Neural cell (in vitro differentiated cells): ENCODE results near the gene HHLA2. TPM values are rescaled to one million over a fixed set of nuclear protein-coding genes. Genes with fewer than 3 reads are reported as not detected.

Source experiments
- H2AFZ ChIP-seq: fragments of 200-600, 300-800 bp; sonication (generic), shearing (Covaris generic); 2 replicates; pipeline ENCODE4 v1.6.0; 2014; ENCODE audit warnings: low read depth, mild to moderate bottlenecking, antibody characterized with exemption, low read length, moderate library complexity
- H3F3A ChIP-seq: fragments of 200-600 bp; shearing (Covaris generic); 2 replicates; pipeline ENCODE4 v1.6.1; 2016; ENCODE audit warnings: mild to moderate bottlenecking, moderate library complexity, mixed read lengths, antibody characterized with exemption, low read length; ENCODE audit not compliant: insufficient read depth, poor library complexity, severe bottlenecking
- H3K27ac ChIP-seq: fragments of 200-600, 300-800 bp; sonication (generic), shearing (Covaris generic); 2 replicates; pipeline ENCODE4 v1.5.1; 2014; ENCODE audit warnings: mild to moderate bottlenecking, low read length, moderate library complexity
- H3K27me3 ChIP-seq: fragments of 300-800, 200-600 bp; sonication (generic), shearing (Covaris generic); 2 replicates; pipeline ENCODE4 v1.6.0; 2014; ENCODE audit warnings: mild to moderate bottlenecking, low read depth, low read length, moderate library complexity; ENCODE audit not compliant: insufficient read depth
- H3K36me3 ChIP-seq: fragments of 300-800, 200-600 bp; sonication (generic), shearing (Covaris generic); 2 replicates; pipeline ENCODE4 v1.5.1; 2014; ENCODE audit warnings: mild to moderate bottlenecking, antibody characterized with exemption, low read length, moderate library complexity; ENCODE audit not compliant: insufficient read depth
- H3K4me2 ChIP-seq: fragments of 300-800, 200-600 bp; sonication (generic), shearing (Covaris generic); 2 replicates; pipeline ENCODE4 v1.6.0; 2014; ENCODE audit warnings: mild to moderate bottlenecking, low read length
- H3K4me3 ChIP-seq: fragments of 300-800, 200-600 bp; sonication (generic), shearing (Covaris generic); 2 replicates; pipeline ENCODE4 v1.5.1; 2014; ENCODE audit warnings: mild to moderate bottlenecking, low read length, moderate library complexity
- H3K79me2 ChIP-seq: fragments of 200-600 bp; shearing (Covaris generic); replicated peaks from 2 replicates; pipeline ENCODE4 v1.6.0; 2014; ENCODE audit warnings: mild to moderate bottlenecking, low read length, moderate library complexity; ENCODE audit not compliant: insufficient read depth
- H3K9ac ChIP-seq: fragments of 300-800, 200-600 bp; sonication (generic), shearing (Covaris generic); 2 replicates; pipeline ENCODE4 v1.6.1; 2016; ENCODE audit warnings: mild to moderate bottlenecking, low read length, mixed read lengths
- H3K9me2 ChIP-seq: fragments of 200-600 bp; shearing (Covaris generic); 2 replicates; pipeline ENCODE4 v1.6.1; 2016; ENCODE audit warnings: mild to moderate bottlenecking, low read length, mixed read lengths; ENCODE audit not compliant: insufficient read depth
- H3K9me3 ChIP-seq: fragments of 200-600, 300-800 bp; sonication (generic), shearing (Covaris generic); 2 replicates; pipeline ENCODE4 v1.6.1; 2016; ENCODE audit warnings: mild to moderate bottlenecking, mixed run types, low read length, moderate library complexity, mixed read lengths
- H4K20me1 ChIP-seq: fragments of 200-600 bp; shearing (Covaris generic); 2 replicates; pipeline ENCODE4 v1.6.1; 2016; ENCODE audit warnings: mild to moderate bottlenecking, mixed run types; ENCODE audit not compliant: insufficient read depth
- EP300 ChIP-seq: fragments of 450-650 bp; conservative IDR thresholded peaks from 2 replicates; pipeline ENCODE4 v1.6.1; 2014; ENCODE audit warnings: antibody characterized with exemption, mild to moderate bottlenecking, moderate library complexity; ENCODE audit not compliant: poor library complexity, severe bottlenecking
- EZH2 ChIP-seq: fragments of 200-600, 300-800 bp; shearing (Covaris generic), sonication (generic); IDR thresholded peaks from 2 replicates; pipeline ENCODE4 v1.6.1; 2014; ENCODE audit warnings: antibody characterized with exemption, low read length, borderline replicate concordance, mild to moderate bottlenecking; ENCODE audit not compliant: insufficient read depth, poor library complexity, severe bottlenecking
- MXI1 ChIP-seq: fragments of 450-650 bp; conservative IDR thresholded peaks from 2 replicates; pipeline ENCODE4 v1.6.1; 2014; ENCODE audit warnings: antibody characterized with exemption, mild to moderate bottlenecking; ENCODE audit not compliant: poor library complexity, severe bottlenecking
- POLR2AphosphoS5 ChIP-seq: IDR thresholded peaks from 2 replicates; pipeline ENCODE4 v1.6.1; 2012
- RAD21 ChIP-seq: fragments of 450-650 bp; conservative IDR thresholded peaks from 2 replicates; pipeline ENCODE4 v1.6.1; 2014; ENCODE audit warnings: antibody characterized with exemption, mild to moderate bottlenecking, moderate library complexity
- SMC3 ChIP-seq: fragments of 450-650 bp; conservative IDR thresholded peaks from 2 replicates; pipeline ENCODE4 v1.6.1; 2014; ENCODE audit warnings: antibody characterized with exemption, mild to moderate bottlenecking, moderate library complexity; ENCODE audit not compliant: poor library complexity
- TAF1 ChIP-seq: IDR thresholded peaks from 2 replicates; pipeline ENCODE4 v1.6.1; 2012; ENCODE audit warnings: low read depth
- polyA plus RNA-seq: library from polyadenylated mRNA; depleted of rRNA; stranded (reverse); fragments of >200 nt; gene quantifications from 2 replicates; pipeline ENCODE4 v1.2.3, GENCODE V29; 2014
- TF ChIP-seq, protein P1 (sequence below): fragments of 450-650 bp; IDR thresholded peaks from 2 replicates; pipeline ENCODE4 v1.5.1; 2014; ENCODE audit warnings: antibody characterized with exemption, mild to moderate bottlenecking, moderate library complexity; ENCODE audit not compliant: poor library complexity, severe bottlenecking
- TF ChIP-seq, protein P2 (sequence below): IDR thresholded peaks from 2 replicates; pipeline ENCODE4 v1.6.1; 2012; ENCODE audit warnings: borderline replicate concordance

HHLA2 gene
- polyA plus RNA-seq, 1 donor from 2014 or later = not detected

- no peaks in the 10 kb centered on the region for H3K27me3 ChIP-seq
- H3K9ac ChIP-seq = peak overlapping the region; percentile 28
- no peak for TF ChIP-seq TAF1
- TF ChIP-seq, protein P1, sequence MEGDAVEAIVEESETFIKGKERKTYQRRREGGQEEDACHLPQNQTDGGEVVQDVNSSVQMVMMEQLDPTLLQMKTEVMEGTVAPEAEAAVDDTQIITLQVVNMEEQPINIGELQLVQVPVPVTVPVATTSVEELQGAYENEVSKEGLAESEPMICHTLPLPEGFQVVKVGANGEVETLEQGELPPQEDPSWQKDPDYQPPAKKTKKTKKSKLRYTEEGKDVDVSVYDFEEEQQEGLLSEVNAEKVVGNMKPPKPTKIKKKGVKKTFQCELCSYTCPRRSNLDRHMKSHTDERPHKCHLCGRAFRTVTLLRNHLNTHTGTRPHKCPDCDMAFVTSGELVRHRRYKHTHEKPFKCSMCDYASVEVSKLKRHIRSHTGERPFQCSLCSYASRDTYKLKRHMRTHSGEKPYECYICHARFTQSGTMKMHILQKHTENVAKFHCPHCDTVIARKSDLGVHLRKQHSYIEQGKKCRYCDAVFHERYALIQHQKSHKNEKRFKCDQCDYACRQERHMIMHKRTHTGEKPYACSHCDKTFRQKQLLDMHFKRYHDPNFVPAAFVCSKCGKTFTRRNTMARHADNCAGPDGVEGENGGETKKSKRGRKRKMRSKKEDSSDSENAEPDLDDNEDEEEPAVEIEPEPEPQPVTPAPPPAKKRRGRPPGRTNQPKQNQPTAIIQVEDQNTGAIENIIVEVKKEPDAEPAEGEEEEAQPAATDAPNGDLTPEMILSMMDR = no peak
- TF ChIP-seq SMC3 = no peak
- TF ChIP-seq EZH2 = no peak
- no peak for TF ChIP-seq POLR2AphosphoS5
- TF ChIP-seq RAD21 = no peak
- no peak for TF ChIP-seq EP300
- TF ChIP-seq MXI1 = no peak
- TF ChIP-seq, protein P2, sequence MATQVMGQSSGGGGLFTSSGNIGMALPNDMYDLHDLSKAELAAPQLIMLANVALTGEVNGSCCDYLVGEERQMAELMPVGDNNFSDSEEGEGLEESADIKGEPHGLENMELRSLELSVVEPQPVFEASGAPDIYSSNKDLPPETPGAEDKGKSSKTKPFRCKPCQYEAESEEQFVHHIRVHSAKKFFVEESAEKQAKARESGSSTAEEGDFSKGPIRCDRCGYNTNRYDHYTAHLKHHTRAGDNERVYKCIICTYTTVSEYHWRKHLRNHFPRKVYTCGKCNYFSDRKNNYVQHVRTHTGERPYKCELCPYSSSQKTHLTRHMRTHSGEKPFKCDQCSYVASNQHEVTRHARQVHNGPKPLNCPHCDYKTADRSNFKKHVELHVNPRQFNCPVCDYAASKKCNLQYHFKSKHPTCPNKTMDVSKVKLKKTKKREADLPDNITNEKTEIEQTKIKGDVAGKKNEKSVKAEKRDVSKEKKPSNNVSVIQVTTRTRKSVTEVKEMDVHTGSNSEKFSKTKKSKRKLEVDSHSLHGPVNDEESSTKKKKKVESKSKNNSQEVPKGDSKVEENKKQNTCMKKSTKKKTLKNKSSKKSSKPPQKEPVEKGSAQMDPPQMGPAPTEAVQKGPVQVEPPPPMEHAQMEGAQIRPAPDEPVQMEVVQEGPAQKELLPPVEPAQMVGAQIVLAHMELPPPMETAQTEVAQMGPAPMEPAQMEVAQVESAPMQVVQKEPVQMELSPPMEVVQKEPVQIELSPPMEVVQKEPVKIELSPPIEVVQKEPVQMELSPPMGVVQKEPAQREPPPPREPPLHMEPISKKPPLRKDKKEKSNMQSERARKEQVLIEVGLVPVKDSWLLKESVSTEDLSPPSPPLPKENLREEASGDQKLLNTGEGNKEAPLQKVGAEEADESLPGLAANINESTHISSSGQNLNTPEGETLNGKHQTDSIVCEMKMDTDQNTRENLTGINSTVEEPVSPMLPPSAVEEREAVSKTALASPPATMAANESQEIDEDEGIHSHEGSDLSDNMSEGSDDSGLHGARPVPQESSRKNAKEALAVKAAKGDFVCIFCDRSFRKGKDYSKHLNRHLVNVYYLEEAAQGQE = no peak
Measured at GRCh38 chr3:108403198-108403597, 106.8 kb downstream of the HHLA2 start.

DNA sequence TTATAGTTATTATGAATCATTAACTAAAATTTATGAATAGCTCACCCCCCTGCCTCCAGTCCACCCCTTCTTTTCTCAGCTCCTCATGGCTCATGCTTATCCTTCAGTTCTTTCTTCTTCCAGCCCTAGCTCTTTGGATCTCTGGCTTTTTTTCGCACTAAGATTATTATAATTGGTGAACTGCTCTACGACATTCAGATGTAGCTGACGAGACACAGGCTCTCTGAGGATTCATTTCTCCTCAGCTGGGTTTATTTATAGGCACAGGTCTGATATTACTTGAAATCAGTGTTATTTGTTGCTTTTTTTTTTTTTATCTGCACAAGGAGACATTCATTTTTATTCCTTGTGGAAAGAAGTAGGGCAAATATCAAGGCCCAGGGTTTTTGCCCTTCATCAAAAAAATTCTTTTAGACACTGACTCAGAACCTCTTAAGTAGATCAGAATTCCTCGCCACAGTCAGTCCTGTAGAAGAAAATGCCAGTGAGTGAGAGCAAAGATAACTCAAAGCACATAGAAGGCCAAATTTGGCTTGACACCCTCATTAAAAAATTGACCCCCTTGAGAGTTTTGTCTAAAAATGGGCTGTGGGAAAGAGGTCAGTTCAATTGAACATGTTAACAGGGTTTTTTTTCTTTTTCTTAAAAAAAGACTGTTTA lies 107.5 kb downstream of the HHLA2 start:
- Histone ChIP-seq H3F3A (no peaks in the 10 kb centered on the region), H3K9ac (peak overlapping the region; percentile 28), H3K36me3 (no peaks in the 10 kb centered on the region), H3K27me3 (no peaks in the 10 kb centered on the region), H3K27ac (peak overlapping the region; percentile 77), H3K9me3 (no peaks in the 10 kb centered on the region), H4K20me1 (no peaks in the 10 kb centered on the region), H3K4me2 (peak overlapping the region; percentile 32), H3K4me3 (peak overlapping the region; percentile 30), H3K9me2 (no peaks in the 10 kb centered on the region), H3K79me2 (no peaks in the 10 kb centered on the region), H2AFZ (no peak overlapping the region)
- TF ChIP-seq, protein P2 = peak; percentile 22
- TF ChIP-seq POLR2AphosphoS5 (peak; percentile 23), RAD21 (no peak), TAF1 (no peak)

More at GRCh38 chr3:108403198-108403597, 106.8 kb downstream of the HHLA2 start:
- Histone ChIP-seq H3K79me2 (no peaks in the 10 kb centered on the region), H4K20me1 (no peaks in the 10 kb centered on the region), H3K9me3 (no peaks in the 10 kb centered on the region), H3K27ac (peak overlapping the region; percentile 77), H3K9me2 (no peaks in the 10 kb centered on the region), H3K4me2 (peak overlapping the region; percentile 32), H3K36me3 (no peaks in the 10 kb centered on the region), H3F3A (no peaks in the 10 kb centered on the region), H2AFZ (no peak overlapping the region), H3K4me3 (peak overlapping the region; percentile 30)
